HCT116 (cell line): ENCODE results near the gene NR6A1. TPM values are rescaled to one million over a fixed set of nuclear protein-coding genes. Genes with fewer than 3 reads are reported as not detected.

Source experiments
- ATAC-seq: fragments of 200-7000 bp; cut with Tn5 transposase; 2 replicates; pipeline ENCODE4 v1.9.1; 2020; ENCODE audit warnings: mild to moderate bottlenecking, moderate library complexity
- BruUV-seq: library from RNA; stranded (reverse); fragments of 400-500 nt; replicated peaks from 2 replicates; lab custom pipeline; 2021; lab: Mats Ljungman, UMichigan
- CTCF ChIA-PET: fragments of 300-600 bp; sonication (Branson Sonifier 250); formaldehyde crosslinking; loops from one replicate; lab custom pipeline; 2021; ENCODE audit warnings: antibody characterized with exemption; lab: Charles Lee
- POLR2A ChIA-PET: fragments of 300-600, 350-600 bp; sonication (Branson Sonifier 250); formaldehyde crosslinking; loops from one replicate; lab custom pipeline; 2021; ENCODE audit warnings: antibody characterized with exemption; lab: Charles Lee
- RAD21 ChIA-PET, 2 experiments: fragments of 300-600 bp; sonication (Branson Sonifier 250); formaldehyde crosslinking; loops; one replicate each; lab custom pipeline; 2023; ENCODE audit warnings: low total read pairs in 2 of 2; ENCODE audit not compliant: uncharacterized antibody in 2 of 2, unreplicated experiment in 2 of 2, low non-redundant PET in 1 of 2; lab: Charles Lee
- DNase-seq: peaks from one replicate; pipeline ENCODE4 v3.0.0-alpha.2; 2010; ENCODE audit warnings: low read depth, low spot score
- H2AFZ ChIP-seq: fragments of 200-600 bp; shearing (Covaris generic), sonication (generic); 2 replicates; pipeline ENCODE4 v1.6.1; 2017; ENCODE audit warnings: low read depth, mixed run types, mixed read lengths, antibody characterized with exemption, low read length; ENCODE audit not compliant: poor library complexity, severe bottlenecking
- H3K27ac ChIP-seq: 2 replicates; pipeline ENCODE4 v1.5.1; 2012; ENCODE audit warnings: low read depth, low read length
- H3K27me3 ChIP-seq: fragments of 200-600 bp; sonication (generic); 2 replicates; pipeline ENCODE4 v1.6.1; 2016; ENCODE audit warnings: mixed run types, low read length, mixed read lengths; ENCODE audit not compliant: insufficient read depth
- H3K36me3 ChIP-seq, 2 experiments: fragments of 200-500 bp in 1 of 2; fragments of 200-600 bp in 1 of 2; sonication (Bioruptor generic) in 1 of 2; sonication (generic) in 1 of 2; 2 replicates each; pipeline versions ENCODE4 v1.5.1 to v1.6.1; 2014 to 2016; ENCODE audit warnings: low read length in 2 of 2, inconsistent platforms in 1 of 2, mixed read lengths in 1 of 2, mixed run types in 1 of 2; ENCODE audit not compliant: insufficient read depth in 2 of 2, control insufficient read depth in 1 of 2
- H3K4me1 ChIP-seq, 2 experiments: fragments of 200-600 bp in 1 of 2; sonication (generic) in 1 of 2; 2 replicates each; pipeline versions ENCODE4 v1.5.1 to v1.6.1; 2012 to 2017; ENCODE audit warnings: low read length in 2 of 2, inconsistent platforms in 1 of 2, mild to moderate bottlenecking in 1 of 2, mixed read lengths in 1 of 2, mixed run types in 1 of 2, moderate library complexity in 1 of 2; ENCODE audit not compliant: insufficient read depth in 2 of 2, control insufficient read depth in 1 of 2
- H3K4me2 ChIP-seq: fragments of 200-600 bp; sonication (generic); 2 replicates; pipeline ENCODE4 v1.6.1; 2017; ENCODE audit warnings: mixed run types, low read length, mixed read lengths
- H3K4me3 ChIP-seq, 2 experiments: fragments of 200-600 bp in 1 of 2; sonication (generic) in 1 of 2; replicated peaks in 1 of 2; 2 replicates each; pipeline ENCODE4 v1.5.1; 2011 to 2016; ENCODE audit warnings: low read length in 2 of 2, control low read depth in 1 of 2, low read depth in 1 of 2, mild to moderate bottlenecking in 1 of 2, mixed read lengths in 1 of 2, mixed run types in 1 of 2
- H3K79me2 ChIP-seq: fragments of 200-600 bp; sonication (generic); 2 replicates; pipeline ENCODE4 v1.6.1; 2017; ENCODE audit warnings: mild to moderate bottlenecking, mixed run types, low read length, moderate library complexity, mixed read lengths; ENCODE audit not compliant: insufficient read depth
- H3K9ac ChIP-seq: fragments of 200-600 bp; sonication (generic); 2 replicates; pipeline ENCODE4 v1.6.1; 2016; ENCODE audit warnings: low read length, mixed read lengths
- H3K9me2 ChIP-seq: fragments of 200-600 bp; sonication (generic), shearing (Covaris generic); 2 replicates; pipeline ENCODE4 v1.6.1; 2017; ENCODE audit warnings: mixed run types, mild to moderate bottlenecking, moderate library complexity; ENCODE audit not compliant: insufficient read depth
- H3K9me3 ChIP-seq, 2 experiments: fragments of 200-500 bp in 1 of 2; fragments of 200-600 bp in 1 of 2; sonication (Bioruptor generic) in 1 of 2; sonication (generic) in 1 of 2; 2 replicates each; pipeline ENCODE4 v1.6.1; 2014 to 2017; ENCODE audit warnings: low read length in 2 of 2, mixed read lengths in 2 of 2, inconsistent platforms in 1 of 2, low read depth in 1 of 2, mild to moderate bottlenecking in 1 of 2, mixed run types in 1 of 2, moderate library complexity in 1 of 2; ENCODE audit not compliant: control insufficient read depth in 1 of 2, insufficient read depth in 1 of 2
- H4K20me1 ChIP-seq: fragments of 200-600 bp; sonication (generic), shearing (Covaris generic); 2 replicates; pipeline ENCODE4 v1.6.1; 2017; ENCODE audit warnings: mixed run types, mild to moderate bottlenecking, moderate library complexity; ENCODE audit not compliant: insufficient read depth
- EZH2phosphoT487 ChIP-seq: fragments of 200-600 bp; IDR thresholded peaks from 2 replicates; pipeline ENCODE4 v1.6.1; 2018; ENCODE audit warnings: antibody characterized with exemption, borderline replicate concordance
- FOSL1 ChIP-seq: IDR thresholded peaks from 2 replicates; pipeline ENCODE4 v1.6.1; 2012; ENCODE audit warnings: low read depth
- JUND ChIP-seq: IDR thresholded peaks from 2 replicates; pipeline ENCODE4 v1.6.1; 2012
- POLR2AphosphoS5 ChIP-seq: IDR thresholded peaks from 2 replicates; pipeline ENCODE4 v1.6.1; 2011; ENCODE audit warnings: mild to moderate bottlenecking, low read depth, low read length, moderate library complexity
- SP1 ChIP-seq: IDR thresholded peaks from 2 replicates; pipeline ENCODE4 v1.6.1; 2012; ENCODE audit warnings: low read depth
- ZNF274 ChIP-seq: fragments of 200-500 bp; sonication (Bioruptor generic); IDR thresholded peaks from 2 replicates; pipeline ENCODE4 v1.6.1; 2014; ENCODE audit warnings: mild to moderate bottlenecking, low read depth, low read length, inconsistent platforms
- intact Hi-C: fragments of 100-400 bp; cut with micrococcal nuclease; formaldehyde crosslinking; loops from 2 replicates; pipeline ENCODE4 v1.10.0; 2022
- total RNA-seq: library from RNA; stranded (reverse); gene quantifications from one replicate; pipeline ENCODE4 v1.2.1, GENCODE V29; 2021; ENCODE audit not compliant: unreplicated experiment
- TF ChIP-seq, protein P1 (sequence below): IDR thresholded peaks from 2 replicates; pipeline ENCODE4 v1.6.1; 2011; ENCODE audit warnings: mild to moderate bottlenecking, low read length, moderate library complexity; ENCODE audit not compliant: insufficient replicate concordance; ENCODE audit errors: extremely low read depth
- TF ChIP-seq, protein P2 (sequence below), 3 experiments: fragments of 200-600 bp in 1 of 3; sonication (generic) in 1 of 3; IDR thresholded peaks in 2 of 3; conservative IDR thresholded peaks in 1 of 3; 2 replicates each; pipeline ENCODE4 v1.5.1; 2012 to 2017; ENCODE audit warnings: low read depth in 2 of 3, low read length in 2 of 3, antibody characterized with exemption in 1 of 3, borderline replicate concordance in 1 of 3, control low read depth in 1 of 3, mild to moderate bottlenecking in 1 of 3, mixed read lengths in 1 of 3, mixed run types in 1 of 3, moderate library complexity in 1 of 3; ENCODE audit not compliant: insufficient read depth in 1 of 3

NR6A1 gene
- total RNA-seq, 1 experiment from 2014 or later, result 9.9 TPM

DNA sequence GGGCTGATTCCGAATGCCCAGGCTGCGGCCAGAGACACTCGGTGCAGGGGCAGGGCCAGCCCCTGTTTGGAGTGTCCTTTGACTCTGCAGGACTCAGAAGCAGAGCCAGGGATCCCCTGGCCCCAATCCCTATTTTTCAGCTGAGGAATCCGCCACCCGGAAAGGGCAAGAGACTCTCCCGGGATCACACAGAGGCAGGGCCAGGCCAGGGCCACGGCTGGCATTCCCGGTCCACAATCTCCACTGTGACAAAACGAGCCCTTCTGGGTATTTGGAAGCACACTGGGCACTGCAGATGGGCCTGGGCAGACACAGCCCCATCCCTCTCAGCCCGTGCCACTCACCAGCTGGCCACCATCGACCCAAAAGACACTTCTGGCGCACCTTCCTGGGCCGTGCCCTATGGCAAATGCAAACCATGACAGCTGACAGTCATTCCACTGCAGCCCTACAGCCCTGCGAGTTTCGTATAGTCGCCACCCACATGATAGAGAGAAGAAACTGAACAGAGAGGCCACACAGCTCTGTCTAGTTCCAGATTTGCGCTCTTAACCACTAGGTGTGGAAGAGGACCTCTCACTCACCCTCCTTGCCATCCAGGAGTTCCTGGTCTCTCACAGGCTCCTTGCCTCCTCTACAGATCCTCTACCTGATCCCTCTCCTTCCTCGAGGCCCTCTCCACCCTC, 277.2 kb downstream of the NR6A1 start:
- H3K4me2 ChIP-seq, result no peak overlapping the region
- no peaks in the 10 kb centered on the region for H3K27me3 ChIP-seq
- intact Hi-C loops, result no loop called here
- H3K79me2 ChIP-seq, result no peaks in the 10 kb centered on the region
- no peaks in the 10 kb centered on the region for H3K9me2 ChIP-seq
- DNase-seq (no peak), ATAC-seq (no peak)
- no peak overlapping the region for H2AFZ ChIP-seq
- H3K4me3 ChIP-seq, result no peak overlapping the region
- TF ChIP-seq ZNF274 (no peak), EZH2phosphoT487 (no peak), SP1 (no peak), POLR2AphosphoS5 (no peak), FOSL1 (no peak), JUND (no peak)
- TF ChIP-seq, protein P1, sequence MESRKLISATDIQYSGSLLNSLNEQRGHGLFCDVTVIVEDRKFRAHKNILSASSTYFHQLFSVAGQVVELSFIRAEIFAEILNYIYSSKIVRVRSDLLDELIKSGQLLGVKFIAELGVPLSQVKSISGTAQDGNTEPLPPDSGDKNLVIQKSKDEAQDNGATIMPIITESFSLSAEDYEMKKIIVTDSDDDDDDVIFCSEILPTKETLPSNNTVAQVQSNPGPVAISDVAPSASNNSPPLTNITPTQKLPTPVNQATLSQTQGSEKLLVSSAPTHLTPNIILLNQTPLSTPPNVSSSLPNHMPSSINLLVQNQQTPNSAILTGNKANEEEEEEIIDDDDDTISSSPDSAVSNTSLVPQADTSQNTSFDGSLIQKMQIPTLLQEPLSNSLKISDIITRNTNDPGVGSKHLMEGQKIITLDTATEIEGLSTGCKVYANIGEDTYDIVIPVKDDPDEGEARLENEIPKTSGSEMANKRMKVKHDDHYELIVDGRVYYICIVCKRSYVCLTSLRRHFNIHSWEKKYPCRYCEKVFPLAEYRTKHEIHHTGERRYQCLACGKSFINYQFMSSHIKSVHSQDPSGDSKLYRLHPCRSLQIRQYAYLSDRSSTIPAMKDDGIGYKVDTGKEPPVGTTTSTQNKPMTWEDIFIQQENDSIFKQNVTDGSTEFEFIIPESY, result no peak
- TF ChIP-seq, protein P2, sequence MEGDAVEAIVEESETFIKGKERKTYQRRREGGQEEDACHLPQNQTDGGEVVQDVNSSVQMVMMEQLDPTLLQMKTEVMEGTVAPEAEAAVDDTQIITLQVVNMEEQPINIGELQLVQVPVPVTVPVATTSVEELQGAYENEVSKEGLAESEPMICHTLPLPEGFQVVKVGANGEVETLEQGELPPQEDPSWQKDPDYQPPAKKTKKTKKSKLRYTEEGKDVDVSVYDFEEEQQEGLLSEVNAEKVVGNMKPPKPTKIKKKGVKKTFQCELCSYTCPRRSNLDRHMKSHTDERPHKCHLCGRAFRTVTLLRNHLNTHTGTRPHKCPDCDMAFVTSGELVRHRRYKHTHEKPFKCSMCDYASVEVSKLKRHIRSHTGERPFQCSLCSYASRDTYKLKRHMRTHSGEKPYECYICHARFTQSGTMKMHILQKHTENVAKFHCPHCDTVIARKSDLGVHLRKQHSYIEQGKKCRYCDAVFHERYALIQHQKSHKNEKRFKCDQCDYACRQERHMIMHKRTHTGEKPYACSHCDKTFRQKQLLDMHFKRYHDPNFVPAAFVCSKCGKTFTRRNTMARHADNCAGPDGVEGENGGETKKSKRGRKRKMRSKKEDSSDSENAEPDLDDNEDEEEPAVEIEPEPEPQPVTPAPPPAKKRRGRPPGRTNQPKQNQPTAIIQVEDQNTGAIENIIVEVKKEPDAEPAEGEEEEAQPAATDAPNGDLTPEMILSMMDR (IDR thresholded peaks at IDR 0.05 in 2 of 3, conservative IDR thresholded peaks at IDR 0.05 in 1 of 3; ENCODE audit: borderline replicate concordance in 1 of 3, insufficient read depth in 1 of 3, low read depth in 2 of 3, low read length in 2 of 3), result no peak
- no TSS peak for BruUV-seq
- no peak overlapping the region for H3K27ac ChIP-seq
- ChIA-PET CTCF (no interaction called here), RAD21 (no interaction called here), POLR2A (no interaction called here)
- no peaks in the 10 kb centered on the region for H3K4me1 ChIP-seq
- H3K9me3 ChIP-seq, result no peaks in the 10 kb centered on the region
- H3K36me3 ChIP-seq, result no peaks in the 10 kb centered on the region
- no peak overlapping the region for H3K9ac ChIP-seq
- H4K20me1 ChIP-seq, result no peaks in the 10 kb centered on the region
